ENCODE results near the gene SNTG2. TPM values are rescaled to one million over a fixed set of nuclear protein-coding genes. Genes with fewer than 3 reads are reported as not detected.

SNTG2 gene
- total and polyA plus RNA-seq, 10 of the 15 experiments (the other 5 are each of a cell fraction or from before 2014, with no cell fraction given) = not detected

- Histone ChIP-seq H3K4me2 (ENCODE audit: control insufficient read depth, insufficient read depth) (no peak overlapping the region), H3K27me3 (replicated peaks in 1 of 2; ENCODE audit: control insufficient read depth in 2 of 2, insufficient read depth in 2 of 2, low read length in 1 of 2) (no peaks in the 10 kb centered on the region), H3K9me3 (replicated peaks; ENCODE audit: control insufficient read depth, insufficient read depth, low read length) (no peaks in the 10 kb centered on the region; the same call in 1 of the 3 replicates), H3K27ac (ENCODE audit: control insufficient read depth, insufficient read depth) (no peak overlapping the region), H2AFZ (ENCODE audit: control insufficient read depth, low read depth, low read length) (no peak overlapping the region), H3K36me3 (ENCODE audit: control insufficient read depth in 2 of 2, insufficient read depth in 2 of 2, low read length in 1 of 2) (no peaks in the 10 kb centered on the region), H3K79me2 (ENCODE audit: control insufficient read depth, insufficient read depth, low read length) (no peaks in the 10 kb centered on the region), H4K20me1 (ENCODE audit: control insufficient read depth, insufficient read depth) (no peaks in the 10 kb centered on the region), H3K9ac (ENCODE audit: control insufficient read depth, insufficient read depth, low read length) (no peak overlapping the region), H3K4me1 (ENCODE audit: control insufficient read depth, insufficient read depth, low read length) (no peaks in the 10 kb centered on the region), H3K4me3 (no peak overlapping the region)
- ChIA-PET POLR2A (no interaction called here), SMC1A (ENCODE audit: uncharacterized antibody, unreplicated experiment) (no interaction called here), RAD21 (ENCODE audit: unreplicated experiment) (no interaction called here), CTCF (no interaction called here)
- WGBS (ENCODE audit: insufficient coverage, insufficient replicate concordance, low lambda C conversion rate, missing lambda C conversion rate) = 29% methylated on average over 16 of the region's 16 CpGs
- no TSS peak for BruUV-seq (replicated peaks)
- no peak for ATAC-seq
- DNase-seq (ENCODE audit: low read depth, low spot score) = no peak
- no peak for TF ChIP-seq EGR1 (IDR thresholded peaks at IDR 0.05; ENCODE audit: borderline replicate concordance in 1 of 2, low read depth in 2 of 2, low read length in 2 of 2)
- in situ Hi-C loops (cut with MboI) = no loop called here
- intact Hi-C loops (cut with micrococcal nuclease; ENCODE audit: unreplicated experiment) = no loop called here
- FAIRE-seq = no peak
Measured at GRCh38 chr2:1407950-1408675, 457.5 kb downstream of the SNTG2 start.

DNA sequence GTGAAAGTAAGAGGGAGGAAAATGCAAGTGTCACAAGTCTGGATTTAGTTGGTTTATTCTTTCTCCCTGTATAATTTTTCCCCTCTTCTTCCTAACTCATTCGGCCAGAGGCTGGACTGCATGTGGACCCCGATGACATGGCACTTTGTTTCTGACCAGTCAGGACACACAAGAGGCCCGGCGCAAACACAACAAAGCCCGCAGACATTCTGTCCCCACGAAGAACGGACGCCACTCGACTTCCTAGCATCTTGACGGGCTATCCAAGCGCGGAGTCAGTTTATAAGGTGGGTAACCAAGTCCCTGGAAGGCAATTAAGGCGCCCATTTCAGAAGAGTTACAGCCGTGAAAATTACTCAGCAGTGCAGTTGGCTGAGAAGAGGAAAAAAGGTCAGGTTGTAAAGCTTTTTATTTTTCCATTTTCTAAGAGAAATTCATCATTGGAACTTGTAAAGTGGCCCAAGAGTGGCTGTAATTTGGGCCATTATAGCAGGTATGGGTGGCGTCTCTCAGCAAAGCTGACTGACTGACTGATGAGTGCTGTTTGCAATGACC lies 462.6 kb downstream of the SNTG2 start, which contains the start of gene TPO:
Gene TPO (plus strand): TSS at position 308 of the 555 bp plus-strand sequence. CDS start 946 bp downstream, outside the sequence.
- CTCF ChIA-PET = no interaction called here
- Histone ChIP-seq H3K36me3 (ENCODE audit: control insufficient read depth in 2 of 2, insufficient read depth in 2 of 2, low read length in 1 of 2) (no peaks in the 10 kb centered on the region), H3K79me2 (ENCODE audit: control insufficient read depth, insufficient read depth, low read length) (no peaks in the 10 kb centered on the region), H3K4me1 (ENCODE audit: control insufficient read depth, insufficient read depth, low read length) (no peaks in the 10 kb centered on the region), H3K9ac (ENCODE audit: control insufficient read depth, insufficient read depth, low read length) (no peak within 1 kb of the TSS), H3K4me3 (no peak within 1 kb of the TSS), H3K27ac (ENCODE audit: control insufficient read depth, insufficient read depth) (no peak within 1 kb of the TSS), H4K20me1 (ENCODE audit: control insufficient read depth, insufficient read depth) (no peaks in the 10 kb centered on the region), H3K4me2 (ENCODE audit: control insufficient read depth, insufficient read depth) (no peak within 1 kb of the TSS), H2AFZ (ENCODE audit: control insufficient read depth, low read depth, low read length) (no peak within 1 kb of the TSS), H3K27me3 (replicated peaks in 1 of 2; ENCODE audit: control insufficient read depth in 2 of 2, insufficient read depth in 2 of 2, low read length in 1 of 2) (no peaks in the 10 kb centered on the region), H3K9me3 (replicated peaks; ENCODE audit: control insufficient read depth, insufficient read depth, low read length) (no peaks in the 10 kb centered on the region; the same call in 2 of the 3 replicates)
- intact Hi-C loops (cut with micrococcal nuclease; ENCODE audit: unreplicated experiment) (no loop called here), in situ Hi-C loops (cut with MboI) (no loop called here)
- RAD21 ChIA-PET (ENCODE audit: unreplicated experiment) = no interaction called here
- BruUV-seq (replicated peaks) = no TSS peak
- POLR2A ChIA-PET = no interaction called here
- SMC1A ChIA-PET (ENCODE audit: uncharacterized antibody, unreplicated experiment) = no interaction called here
- DNase-seq (ENCODE audit: low read depth, low spot score) (no peak), ATAC-seq (no peak), FAIRE-seq (no peak)
- no peak for TF ChIP-seq NRF1 (conservative IDR thresholded peaks at IDR 0.05; ENCODE audit: low read depth, low read length)
- no peak for TF ChIP-seq POU2F2 (IDR thresholded peaks at IDR 0.05; ENCODE audit: borderline replicate concordance, low read depth, low read length)
- WGBS (ENCODE audit: insufficient coverage, insufficient replicate concordance, low lambda C conversion rate, missing lambda C conversion rate) = 36% methylated on average over 15 of the region's 15 CpGs
